AG04450 (cell line): ENCODE data around the gene PAMR1. TPM values are rescaled to one million over a fixed set of nuclear protein-coding genes. Genes with fewer than 3 reads are reported as not detected.

Source experiments
- CTCF ChIA-PET: fragments of 300-600, 350-600 bp; formaldehyde crosslinking; extraction: SDS; loops from one replicate; lab custom pipeline; 2022; ENCODE audit warnings: antibody characterized with exemption, inconsistent platforms; lab: Charles Lee
- POLR2A ChIA-PET: fragments of 350-600 bp; formaldehyde crosslinking; extraction: SDS; loops from one replicate; lab custom pipeline; 2021; ENCODE audit warnings: antibody characterized with exemption, inconsistent platforms; lab: Yijun Ruan, JAX
- DNase-seq: peaks from one replicate; pipeline ENCODE4 v3.0.0-alpha.2; 2011; ENCODE audit warnings: low read depth, low spot score
- H3K27ac ChIP-seq: one replicate; pipeline ENCODE4 v1.5.1; 2012; ENCODE audit warnings: low read depth, low read length, control low read depth
- H3K27me3 ChIP-seq: one replicate; pipeline ENCODE4 v1.6.0; 2012; ENCODE audit warnings: low read length; ENCODE audit not compliant: control insufficient read depth, insufficient read depth
- H3K4me3 ChIP-seq: 2 replicates; pipeline ENCODE4 v1.5.1; 2011; ENCODE audit warnings: mild to moderate bottlenecking, low read depth, low read length, control low read depth
- H3K9me3 ChIP-seq: 2 replicates; pipeline ENCODE4 v1.5.1; 2012; ENCODE audit warnings: low read length; ENCODE audit not compliant: control insufficient read depth, insufficient read depth
- polyA plus RNA-seq: library from polyadenylated mRNA; depleted of rRNA; stranded (reverse); fragments of >200 nt; gene quantifications from 2 replicates; pipeline ENCODE4 v1.2.3, GENCODE V29; 2011
- TF ChIP-seq, protein P1 (sequence below): IDR thresholded peaks from 2 replicates; pipeline ENCODE4 v1.5.1; 2011; ENCODE audit warnings: low read depth, low read length, control low read depth, inconsistent platforms

Gene PAMR1
- polyA plus RNA-seq, 1 experiment, result 215 TPM

GRCh38 chr11:35555488-35555887 lies 30.1 kb upstream of the PAMR1 start:
- DNase-seq, result no peak
- no peaks in the 10 kb centered on the region for H3K27me3 ChIP-seq
- POLR2A ChIA-PET, result no interaction called here
- no peaks in the 10 kb centered on the region; the same call in 1 of the 2 replicates for H3K9me3 ChIP-seq
- TF ChIP-seq, protein P1, sequence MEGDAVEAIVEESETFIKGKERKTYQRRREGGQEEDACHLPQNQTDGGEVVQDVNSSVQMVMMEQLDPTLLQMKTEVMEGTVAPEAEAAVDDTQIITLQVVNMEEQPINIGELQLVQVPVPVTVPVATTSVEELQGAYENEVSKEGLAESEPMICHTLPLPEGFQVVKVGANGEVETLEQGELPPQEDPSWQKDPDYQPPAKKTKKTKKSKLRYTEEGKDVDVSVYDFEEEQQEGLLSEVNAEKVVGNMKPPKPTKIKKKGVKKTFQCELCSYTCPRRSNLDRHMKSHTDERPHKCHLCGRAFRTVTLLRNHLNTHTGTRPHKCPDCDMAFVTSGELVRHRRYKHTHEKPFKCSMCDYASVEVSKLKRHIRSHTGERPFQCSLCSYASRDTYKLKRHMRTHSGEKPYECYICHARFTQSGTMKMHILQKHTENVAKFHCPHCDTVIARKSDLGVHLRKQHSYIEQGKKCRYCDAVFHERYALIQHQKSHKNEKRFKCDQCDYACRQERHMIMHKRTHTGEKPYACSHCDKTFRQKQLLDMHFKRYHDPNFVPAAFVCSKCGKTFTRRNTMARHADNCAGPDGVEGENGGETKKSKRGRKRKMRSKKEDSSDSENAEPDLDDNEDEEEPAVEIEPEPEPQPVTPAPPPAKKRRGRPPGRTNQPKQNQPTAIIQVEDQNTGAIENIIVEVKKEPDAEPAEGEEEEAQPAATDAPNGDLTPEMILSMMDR, result no peak
- H3K4me3 ChIP-seq, result no peak overlapping the region
- CTCF ChIA-PET, result interaction anchor here (1.0 kb wide), 1 partner anchor 60 kb away, joined by 3 read pairs; no protein-coding TSS in a partner anchor
- H3K27ac ChIP-seq, result no peak overlapping the region

- peak overlapping the region; percentile 88 for H3K27ac ChIP-seq
- H3K4me3 ChIP-seq, result no peak overlapping the region
- no peaks in the 10 kb centered on the region; the same call in 1 of the 2 replicates for H3K9me3 ChIP-seq
- no peak for DNase-seq
- TF ChIP-seq, protein P1, result peak; percentile 59
- H3K27me3 ChIP-seq, result no peaks in the 10 kb centered on the region
- ChIA-PET CTCF (interaction anchor here (1.0 kb wide), 1 partner anchor 61 kb away, joined by 3 read pairs; no protein-coding TSS in a partner anchor), POLR2A (no interaction called here)
These were observed 29.3 kb upstream of the PAMR1 start for GRCh38 chr11:35554491-35555437.

DNA sequence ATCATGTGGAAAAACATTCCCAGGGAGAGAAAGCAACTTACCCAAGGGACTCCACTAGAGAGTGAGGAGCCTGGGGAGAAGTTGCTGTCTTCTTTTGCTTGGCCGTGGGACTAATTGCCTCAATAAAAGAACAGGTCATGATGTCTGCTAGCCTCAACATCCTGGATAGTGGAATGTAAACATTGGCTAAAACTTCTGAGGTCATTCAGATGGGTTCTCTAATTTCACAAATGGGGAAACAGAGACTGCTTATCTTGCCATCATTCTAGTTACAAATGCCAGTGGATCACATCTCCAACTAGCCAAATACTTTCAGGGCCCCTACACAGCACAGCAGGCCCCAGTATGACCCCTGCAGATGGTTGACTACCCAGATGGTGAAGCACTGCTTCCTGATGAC lies 28.4 kb upstream of the PAMR1 start:
- ChIA-PET CTCF (no interaction called here), POLR2A (no interaction called here)
- peak; percentile 90 for DNase-seq
- H3K27ac ChIP-seq, result peak overlapping the region; percentile 88
- no peak overlapping the region for H3K4me3 ChIP-seq
- H3K27me3 ChIP-seq, result no peaks in the 10 kb centered on the region
- H3K9me3 ChIP-seq, result no peaks in the 10 kb centered on the region; the same call in 1 of the 2 replicates
- TF ChIP-seq, protein P1, result no peak

- TF ChIP-seq, protein P1, result no peak
- CTCF ChIA-PET, result no interaction called here
These were observed 27.6 kb upstream of the PAMR1 start for GRCh38 chr11:35553021-35553420.

DNA sequence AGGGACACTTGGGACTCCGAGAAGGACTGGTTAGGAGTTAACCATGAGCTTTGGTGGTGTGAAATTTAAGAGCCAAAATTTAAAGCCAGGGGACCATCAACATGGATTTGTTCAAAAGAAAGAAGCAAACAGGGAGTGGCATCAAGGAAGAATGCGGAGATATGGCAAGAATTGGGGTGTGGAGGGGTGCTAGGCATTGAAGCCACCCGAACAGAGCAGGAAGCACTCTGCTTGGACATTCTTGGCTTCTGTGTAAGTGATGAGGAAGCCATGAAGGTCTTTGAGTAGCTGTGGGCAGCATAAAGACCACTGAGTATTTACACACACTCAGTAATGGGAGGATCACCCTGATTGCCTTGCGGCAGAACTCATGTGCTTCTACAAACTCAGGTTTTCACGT lies 27.2 kb upstream of the PAMR1 start:
- H3K9me3 ChIP-seq, result no peaks in the 10 kb centered on the region; the same call in 1 of the 2 replicates
- ChIA-PET CTCF (no interaction called here), POLR2A (interaction anchor here (1.6 kb wide), 1 partner anchor 13 kb away, joined by 4 read pairs; no protein-coding TSS in a partner anchor)
- TF ChIP-seq, protein P1, result no peak
- H3K4me3 ChIP-seq, result no peak overlapping the region
- no peak overlapping the region for H3K27ac ChIP-seq
- no peak for DNase-seq
- no peaks in the 10 kb centered on the region for H3K27me3 ChIP-seq

More at GRCh38 chr11:35553021-35553420, 27.6 kb upstream of the PAMR1 start:
- H3K27me3 ChIP-seq, result no peaks in the 10 kb centered on the region
- no peak overlapping the region for H3K4me3 ChIP-seq
- H3K27ac ChIP-seq, result no peak overlapping the region
- POLR2A ChIA-PET, result interaction anchor here (1.6 kb wide), 1 partner anchor 13 kb away, joined by 4 read pairs; no protein-coding TSS in a partner anchor
- H3K9me3 ChIP-seq, result no peaks in the 10 kb centered on the region; the same call in 1 of the 2 replicates
- DNase-seq, result no peak
